GM04504 (cell line): ENCODE data around the gene GPR45.
"Not testable (repeated sequence)": the region's sequence is repeated elsewhere in the genome, so short reads cannot be mapped to it uniquely, and the experiment has no call there.

Source experiments
- DNase-seq: peaks from one replicate; pipeline ENCODE4 v3.0.0-alpha.2; 2012; ENCODE audit warnings: low read depth

GPR45 gene

DNA sequence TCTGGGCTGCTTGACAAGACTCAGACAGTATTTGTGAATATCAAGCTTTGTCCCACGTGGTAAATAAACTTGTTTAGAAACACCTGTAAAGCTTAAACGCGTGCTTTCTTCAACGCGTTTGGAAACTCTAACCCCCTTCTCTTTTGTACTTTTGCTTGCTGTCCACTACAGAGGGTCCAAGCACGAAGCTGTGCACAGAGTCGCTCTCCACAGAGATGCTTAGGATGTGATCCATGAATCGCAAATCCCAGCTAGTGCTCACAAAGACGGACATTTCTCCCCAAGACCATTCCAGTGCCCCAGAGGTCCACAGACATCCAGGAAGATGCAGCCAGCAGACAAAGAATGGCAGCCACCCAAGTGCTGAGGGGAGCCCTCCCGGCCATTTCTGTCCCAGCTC, at the start of gene GPR45:
Gene GPR45, plus strand, starts transcription at position 301 of the 400 bp plus-strand sequence. CDS start 116 bp downstream, outside the sequence.
- no peak for DNase-seq

- no peak for DNase-seq
Measured at GRCh38 chr2:105194022-105194675, 47.4 kb upstream of the GPR45 start.

GRCh38 chr2:105196651-105197050, 44.9 kb upstream of the GPR45 start:
- no peak for DNase-seq

DNA sequence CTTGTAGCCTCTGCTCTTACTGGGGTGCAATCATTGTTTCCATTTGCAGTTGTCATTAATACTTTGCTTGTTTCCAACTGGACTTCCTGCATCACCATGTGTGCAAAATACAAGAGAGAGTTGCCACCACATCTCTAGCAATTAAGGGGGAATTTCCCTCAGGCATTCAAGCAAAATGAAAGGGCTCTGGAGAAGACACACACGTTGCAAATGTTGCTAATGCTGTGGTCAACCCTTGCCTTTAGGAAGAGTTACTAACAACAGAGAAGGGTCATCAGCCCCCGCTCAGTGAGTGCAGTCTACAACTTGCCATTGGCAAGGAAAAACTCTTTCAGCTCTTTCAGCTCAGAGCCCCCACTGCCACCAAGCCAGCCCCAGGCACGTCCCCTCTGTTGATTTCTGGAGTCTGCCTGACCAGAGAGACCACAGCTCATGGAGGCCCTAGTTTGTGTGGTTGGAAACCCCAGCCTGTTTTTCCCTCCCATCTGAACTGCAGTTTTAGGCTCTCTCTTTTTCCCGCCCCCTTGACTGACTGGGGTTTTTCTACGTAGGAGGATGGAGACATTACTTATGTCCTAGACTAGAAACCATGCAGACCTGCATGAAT, 25.9 kb upstream of the GPR45 start:
- no peak for DNase-seq

GRCh38 chr2:105220604-105221003, 20.9 kb upstream of the GPR45 start:
- no peak for DNase-seq

GRCh38 chr2:105224444-105224843, 17.1 kb upstream of the GPR45 start:
- DNase-seq: no peak

DNA sequence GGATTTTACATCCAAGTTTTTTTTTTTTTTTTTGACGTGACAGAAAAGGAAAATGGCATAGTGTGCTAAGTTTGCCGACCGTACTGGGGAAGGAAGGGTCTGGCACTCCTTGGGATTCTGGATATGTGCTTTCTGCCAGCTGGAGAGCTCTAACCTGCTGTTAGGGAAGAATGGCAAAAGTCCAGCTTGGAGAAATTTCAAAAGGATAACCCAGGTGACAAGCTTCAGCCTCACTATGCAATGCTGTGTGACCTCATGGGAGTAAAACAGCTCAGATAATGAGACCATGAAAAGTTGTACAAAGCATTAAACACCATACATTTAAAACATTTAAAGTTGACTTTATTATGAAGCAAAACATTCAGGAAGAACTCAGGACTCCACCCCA, 10.3 kb upstream of the GPR45 start:
- no peak for DNase-seq

DNA sequence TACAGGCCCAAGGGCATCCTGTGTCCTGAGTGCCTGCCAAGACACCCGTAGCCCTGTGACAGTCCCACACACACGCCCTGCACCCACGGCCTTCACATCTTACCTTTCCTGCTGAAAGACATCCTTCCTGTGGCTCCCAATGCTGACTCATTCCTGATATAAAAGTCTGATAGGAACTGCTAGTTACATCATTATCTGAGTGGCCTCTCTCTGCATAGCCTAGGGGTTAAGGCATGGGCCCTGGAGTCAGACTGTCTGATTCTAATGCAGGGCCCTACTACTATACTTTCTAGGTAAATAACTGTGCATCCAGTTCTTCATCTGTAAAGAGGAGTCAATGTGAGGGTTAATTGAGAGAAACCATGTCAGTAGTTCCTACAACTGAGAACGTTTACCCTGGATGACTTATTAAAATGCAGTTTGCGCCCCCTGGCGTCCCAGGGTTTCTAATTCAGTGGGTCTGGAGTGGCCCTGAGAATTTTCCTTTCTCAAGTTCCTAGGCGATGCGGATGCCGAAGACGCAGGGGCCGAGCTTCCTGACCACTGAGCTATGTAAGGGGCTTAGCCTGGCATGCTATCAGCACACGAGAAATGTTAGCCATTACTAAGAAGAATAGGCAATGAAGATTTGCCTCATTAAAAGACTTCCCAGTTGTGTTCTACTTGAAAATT, 6.0 kb upstream of the GPR45 start:
- peak; percentile 41 for DNase-seq

DNA sequence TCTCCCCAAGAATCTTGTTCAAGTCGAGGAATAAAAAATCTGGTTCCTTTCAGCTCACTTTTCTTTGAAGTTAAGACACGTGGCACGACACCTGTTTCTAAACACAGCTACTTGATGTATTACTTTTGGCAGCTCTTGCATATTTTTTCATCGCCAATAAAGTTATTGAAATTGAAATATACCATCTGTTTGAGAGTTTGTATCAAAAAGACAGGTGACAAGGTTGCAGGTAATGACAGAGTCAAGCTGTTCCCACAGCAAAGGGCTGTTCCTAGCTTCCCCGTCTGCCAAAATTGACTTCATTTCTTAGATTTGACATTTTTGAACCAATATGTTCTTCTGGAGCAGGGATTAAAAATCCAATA, 5.5 kb upstream of the GPR45 start:
- no peak for DNase-seq

DNA sequence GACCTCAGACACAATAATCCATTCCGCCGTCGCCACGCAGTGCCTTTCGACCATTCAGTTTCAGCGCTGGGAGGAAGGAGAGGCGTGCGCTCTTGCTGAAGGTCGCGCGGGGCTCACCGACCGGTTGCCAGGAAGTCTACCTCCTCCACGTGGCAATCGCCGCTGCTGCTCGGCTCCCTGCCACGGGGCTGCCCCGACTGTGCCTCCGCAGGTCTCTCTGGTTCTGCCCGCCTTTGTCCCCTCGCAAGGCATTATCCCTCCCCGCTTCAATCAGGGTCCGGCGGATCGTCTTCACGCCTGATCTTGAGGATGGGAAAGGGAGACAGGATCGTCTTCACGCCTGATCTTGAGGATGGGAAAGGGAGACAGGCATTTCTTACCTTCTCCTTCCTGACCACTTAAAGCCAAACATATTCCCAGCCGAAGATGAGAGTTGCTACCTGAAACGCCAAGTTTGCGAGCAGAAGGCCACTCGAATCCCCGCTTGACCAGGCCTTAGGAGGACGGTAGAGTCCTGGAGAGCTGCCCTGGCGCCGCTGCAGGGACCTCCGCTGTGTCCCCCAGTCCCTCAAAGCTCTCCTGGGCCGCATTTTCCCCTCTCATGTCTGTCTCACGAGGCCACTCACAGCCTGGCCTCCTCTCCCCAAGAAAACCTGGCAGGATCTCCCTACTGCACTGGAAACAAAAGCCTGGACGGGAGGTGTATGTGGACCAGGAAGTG, 4.3 kb upstream of the GPR45 start:
- DNase-seq: no peak

- no peak for DNase-seq
Measured at GRCh38 chr2:105238664-105239240, 2.8 kb upstream of the GPR45 start.

- DNase-seq: peak; percentile 81
Measured at GRCh38 chr2:105239924-105240323, 1.6 kb upstream of the GPR45 start.

GRCh38 chr2:105242286-105242993, 897 bp downstream of the GPR45 start:
- DNase-seq: no peak

GRCh38 chr2:105243961-105244360, 2.4 kb downstream of the GPR45 start:
- no peak for DNase-seq

GRCh38 chr2:105244451-105244850, 2.9 kb downstream of the GPR45 start:
- no peak for DNase-seq

DNA sequence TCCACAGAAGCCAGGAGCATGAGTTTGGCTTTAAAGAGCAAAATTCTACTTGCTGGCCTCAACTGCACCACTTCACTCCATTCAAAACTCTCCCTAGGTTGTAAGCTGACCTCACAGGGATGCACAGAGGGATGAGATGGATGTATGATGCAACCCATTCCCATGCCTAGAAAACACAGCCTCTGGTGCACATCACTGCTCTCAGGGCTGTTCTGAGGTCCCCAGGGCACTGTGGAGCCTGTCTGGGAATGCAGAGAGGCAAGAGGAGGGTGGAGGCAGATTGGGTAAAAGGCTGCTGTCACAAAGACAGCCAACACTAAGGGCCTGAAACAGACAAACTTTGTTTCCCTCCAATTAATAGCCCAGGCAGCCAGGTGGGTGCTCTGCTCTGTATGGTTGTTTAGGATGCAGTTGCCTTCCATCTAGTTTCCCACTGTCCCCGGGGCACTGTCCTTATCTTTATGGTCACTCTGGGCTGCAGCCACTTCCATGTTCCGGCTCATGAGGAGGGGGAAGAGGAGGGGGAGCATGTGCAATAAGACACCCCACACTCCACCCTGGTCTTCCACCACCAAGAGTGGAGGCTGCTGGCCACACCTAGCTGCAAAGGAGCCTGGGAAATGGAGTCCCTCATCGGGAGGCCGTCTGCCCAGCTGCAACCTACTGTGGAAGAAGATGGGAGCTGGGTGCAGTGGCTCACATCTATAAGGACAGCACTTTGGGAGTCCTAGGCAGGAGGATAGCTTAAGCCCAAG, 7.0 kb downstream of the GPR45 start:
- DNase-seq: no peak

GRCh38 chr2:105249181-105249580, 7.6 kb downstream of the GPR45 start:
- no peak for DNase-seq

GRCh38 chr2:105249891-105250290, 8.3 kb downstream of the GPR45 start:
- DNase-seq: no peak

GRCh38 chr2:105251016-105251648, 9.6 kb downstream of the GPR45 start:
- not testable (repeated sequence) for DNase-seq

DNA sequence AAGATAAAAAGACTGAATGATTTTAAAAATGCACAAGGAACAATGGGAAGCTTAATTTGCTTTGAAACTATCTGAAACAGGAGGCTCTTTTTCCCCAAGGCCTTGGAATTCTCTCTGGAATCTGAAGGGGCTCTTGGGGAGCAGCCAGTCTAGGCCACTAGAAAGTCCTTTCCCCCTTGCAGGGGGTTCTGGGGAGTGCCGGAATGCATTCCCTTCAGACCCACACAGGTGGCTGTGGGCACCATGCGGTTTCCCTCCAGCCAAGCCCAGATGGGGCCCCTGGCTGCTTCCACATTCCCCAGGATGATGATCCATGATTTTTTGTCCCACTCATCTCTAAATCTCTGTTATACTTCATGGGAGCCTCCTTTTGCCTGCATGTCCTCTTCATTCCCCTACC, 10.7 kb downstream of the GPR45 start:
- no peak for DNase-seq
